Choroid plexus epithelial cell (primary cell): ENCODE results near the gene EFCC1.
A peak's percentile ranks its signal among the peaks of the same experiment; 100 is the strongest.

ENCODE experiments used
- DNase-seq: peaks from one replicate; pipeline ENCODE4 v3.0.0-alpha.2; 2010; ENCODE audit warnings: low read depth
- H3K4me3 ChIP-seq: 2 replicates; pipeline ENCODE4 v1.5.1; 2011; ENCODE audit warnings: low read depth, mild to moderate bottlenecking, control low read depth, low read length, moderate library complexity
- TF ChIP-seq, protein P1 (sequence below): conservative IDR thresholded peaks from 2 replicates; pipeline ENCODE4 v1.5.1; 2011; ENCODE audit warnings: low read depth, mild to moderate bottlenecking, control low read depth, inconsistent platforms, low read length, moderate library complexity

The EFCC1 gene

DNA sequence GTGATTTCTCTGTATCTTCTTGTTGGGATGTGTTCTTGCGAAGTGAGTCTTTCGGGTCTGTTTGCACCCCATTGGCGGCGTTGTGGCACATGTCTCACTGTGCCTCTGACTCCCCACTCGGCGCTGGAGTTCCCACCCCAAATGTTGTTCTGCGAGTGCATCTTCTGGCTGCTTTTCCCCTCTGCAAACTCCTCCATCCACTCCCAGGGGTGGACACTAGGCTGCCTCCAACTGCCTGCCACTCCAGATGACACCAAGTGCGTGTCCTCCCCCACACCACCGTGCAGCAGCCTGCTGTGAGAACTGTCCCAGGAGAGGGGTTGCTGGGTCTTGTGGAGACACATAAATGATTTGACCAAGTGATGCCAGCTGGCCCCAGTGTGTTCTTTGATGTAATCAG is 17.6 kb downstream of the EFCC1 start:
- TF ChIP-seq, protein P1, sequence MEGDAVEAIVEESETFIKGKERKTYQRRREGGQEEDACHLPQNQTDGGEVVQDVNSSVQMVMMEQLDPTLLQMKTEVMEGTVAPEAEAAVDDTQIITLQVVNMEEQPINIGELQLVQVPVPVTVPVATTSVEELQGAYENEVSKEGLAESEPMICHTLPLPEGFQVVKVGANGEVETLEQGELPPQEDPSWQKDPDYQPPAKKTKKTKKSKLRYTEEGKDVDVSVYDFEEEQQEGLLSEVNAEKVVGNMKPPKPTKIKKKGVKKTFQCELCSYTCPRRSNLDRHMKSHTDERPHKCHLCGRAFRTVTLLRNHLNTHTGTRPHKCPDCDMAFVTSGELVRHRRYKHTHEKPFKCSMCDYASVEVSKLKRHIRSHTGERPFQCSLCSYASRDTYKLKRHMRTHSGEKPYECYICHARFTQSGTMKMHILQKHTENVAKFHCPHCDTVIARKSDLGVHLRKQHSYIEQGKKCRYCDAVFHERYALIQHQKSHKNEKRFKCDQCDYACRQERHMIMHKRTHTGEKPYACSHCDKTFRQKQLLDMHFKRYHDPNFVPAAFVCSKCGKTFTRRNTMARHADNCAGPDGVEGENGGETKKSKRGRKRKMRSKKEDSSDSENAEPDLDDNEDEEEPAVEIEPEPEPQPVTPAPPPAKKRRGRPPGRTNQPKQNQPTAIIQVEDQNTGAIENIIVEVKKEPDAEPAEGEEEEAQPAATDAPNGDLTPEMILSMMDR, result no peak
- H3K4me3 ChIP-seq, result no peak overlapping the region
- no peak for DNase-seq

DNA sequence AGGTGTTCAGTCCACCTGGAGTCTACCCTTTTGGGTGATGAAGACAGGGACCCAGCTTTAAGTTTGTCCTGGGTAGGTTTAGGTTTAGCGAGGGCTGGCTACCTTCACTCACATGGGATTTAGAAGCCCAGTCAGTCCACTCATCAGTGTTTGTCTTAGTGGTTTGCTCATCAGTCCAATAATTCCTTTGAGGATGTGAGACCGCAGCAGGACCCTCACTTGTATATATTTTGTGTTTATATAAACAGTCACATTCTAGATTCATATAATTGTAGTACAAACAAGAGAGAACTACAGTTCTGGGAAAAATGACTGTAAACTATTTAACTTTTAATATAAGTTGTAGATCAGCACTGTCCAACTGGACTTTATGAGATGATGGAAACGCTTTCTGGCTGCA is 18.2 kb downstream of the EFCC1 start:
- H3K4me3 ChIP-seq, result no peak overlapping the region
- TF ChIP-seq, protein P1, result no peak
- no peak for DNase-seq

DNA sequence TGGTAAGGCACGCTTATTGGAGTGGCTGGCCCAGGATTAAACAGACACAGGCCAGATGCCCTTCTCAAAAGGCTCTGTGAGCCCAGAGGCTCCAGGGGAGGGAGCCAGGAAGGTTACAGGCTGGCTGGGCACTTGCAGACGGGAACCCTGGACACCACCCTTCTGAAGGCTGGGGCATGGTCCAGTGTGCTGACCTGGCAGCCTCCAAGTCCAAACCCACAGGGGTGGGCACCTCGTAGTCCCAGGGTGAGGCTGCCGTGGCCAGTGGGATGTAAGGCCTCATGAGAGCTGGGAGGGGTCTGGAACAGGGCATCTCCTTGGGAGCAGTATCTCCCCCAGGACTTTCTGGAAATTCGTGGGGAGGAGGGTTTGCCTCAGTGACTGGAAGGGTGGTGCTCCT is 19.6 kb downstream of the EFCC1 start:
- no peak for DNase-seq
- H3K4me3 ChIP-seq, result no peak overlapping the region
- TF ChIP-seq, protein P1, result no peak

DNA sequence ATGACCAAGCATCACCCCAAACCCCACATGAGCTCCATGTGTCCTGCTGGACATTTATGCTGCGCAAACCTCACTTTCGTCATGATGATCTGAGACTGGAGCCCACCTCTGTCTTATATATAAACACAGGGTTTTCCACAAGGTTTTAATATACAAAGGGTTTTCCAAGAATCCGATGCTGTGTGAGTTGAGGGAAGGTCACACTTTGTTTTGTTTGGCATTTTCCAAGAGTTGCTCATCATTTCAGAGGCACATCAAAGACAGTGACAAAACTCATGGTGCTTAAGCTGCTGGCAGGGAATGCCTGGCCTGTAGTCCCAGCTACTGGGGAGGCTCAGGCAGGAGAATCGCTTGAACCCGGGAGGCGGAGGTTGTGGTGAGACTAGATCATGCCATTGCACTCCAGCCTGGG is 20.0 kb downstream of the EFCC1 start:
- TF ChIP-seq, protein P1, result no peak
- no peak overlapping the region for H3K4me3 ChIP-seq
- peak; percentile 26 for DNase-seq

DNA sequence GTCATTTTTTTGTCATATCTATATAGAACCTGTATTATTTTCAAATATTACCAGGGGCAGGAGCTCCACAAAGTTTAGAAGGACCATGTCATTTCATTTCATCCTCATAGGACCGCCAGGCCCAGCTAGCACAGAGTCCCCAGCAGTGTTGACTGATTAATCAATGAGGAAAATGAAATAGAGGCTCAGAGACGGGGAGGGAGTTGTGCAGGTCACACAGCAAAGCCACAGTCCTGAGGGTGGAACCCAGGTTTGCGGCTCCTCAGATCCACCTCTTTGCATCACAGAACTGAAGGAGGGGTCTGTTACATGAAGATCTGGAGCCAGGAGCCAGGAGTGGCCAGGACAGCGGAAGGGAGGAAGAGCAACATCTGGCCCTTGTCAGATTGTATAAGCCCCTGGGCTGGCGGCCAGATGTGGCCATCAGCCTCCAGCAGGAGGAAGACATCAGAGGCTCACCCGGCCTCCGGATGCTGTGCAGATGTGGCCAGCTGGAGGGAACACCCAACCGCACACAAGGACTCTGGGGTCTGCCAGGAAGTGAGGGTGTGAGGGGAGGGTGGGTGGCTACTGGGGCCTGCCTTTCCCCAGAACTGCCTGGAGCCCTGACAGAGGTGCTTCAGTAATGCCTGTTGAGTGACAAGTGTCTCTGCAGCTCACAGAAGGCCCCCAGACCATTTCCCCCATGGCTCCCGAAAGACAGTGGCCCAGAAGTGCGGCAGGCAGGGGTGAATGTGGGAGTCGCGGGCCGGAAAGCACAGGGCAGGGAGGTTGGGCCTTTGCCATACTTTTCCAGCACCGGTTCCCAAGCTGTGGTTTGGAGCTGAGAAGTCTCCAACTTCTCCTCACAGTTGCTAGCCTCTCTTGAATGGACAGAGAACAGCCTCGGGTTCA is 21.3 kb downstream of the EFCC1 start:
- TF ChIP-seq, protein P1, result no peak
- DNase-seq, result peak; percentile 15

DNA sequence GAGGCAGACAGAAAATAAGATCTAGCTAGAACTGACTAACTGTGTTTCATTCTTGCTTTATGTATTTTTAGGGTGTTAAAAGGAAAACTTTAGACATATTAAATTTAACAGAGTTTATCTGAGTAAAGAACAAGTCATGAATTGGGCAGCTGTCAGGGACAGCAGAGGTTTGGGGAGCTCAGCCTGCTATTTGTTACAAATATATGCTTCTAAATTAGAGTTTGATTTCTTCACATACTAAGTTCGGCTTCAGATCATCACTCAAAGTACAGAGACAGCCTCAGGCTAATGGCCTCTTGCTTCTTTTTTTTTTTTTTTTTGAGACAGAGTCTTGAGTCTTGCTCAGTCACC is 21.9 kb downstream of the EFCC1 start:
- no peak for DNase-seq
- H3K4me3 ChIP-seq, result no peak overlapping the region
- TF ChIP-seq, protein P1, result no peak

More for the DNA sequence above, 21.3 kb downstream of the EFCC1 start:
- H3K4me3 ChIP-seq, result no peak overlapping the region

DNA sequence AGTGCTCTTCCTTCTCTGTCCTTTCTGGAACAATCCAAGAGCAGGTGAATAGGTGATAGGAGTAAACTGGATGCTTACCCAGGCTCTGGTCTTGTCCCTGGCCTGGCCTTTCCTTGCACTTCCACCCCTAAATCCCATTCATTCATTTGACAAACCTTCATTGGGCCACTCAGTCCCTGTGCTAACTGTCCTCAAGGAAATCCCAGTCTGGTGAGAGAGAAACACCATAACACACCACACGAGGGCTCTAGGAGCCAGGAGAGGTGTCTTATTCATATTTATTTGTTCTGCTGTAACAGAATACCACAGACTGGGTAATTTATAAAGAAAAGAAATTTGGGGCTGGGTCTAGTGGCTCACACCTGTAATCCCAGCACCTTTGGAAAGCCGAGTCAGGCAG is 22.8 kb downstream of the EFCC1 start:
- no peak overlapping the region for H3K4me3 ChIP-seq
- DNase-seq, result peak; percentile 66
- TF ChIP-seq, protein P1, result peak; percentile 63
